Measurements from ENCODE around the gene AJAP1. TPM values are rescaled to one million over a fixed set of nuclear protein-coding genes. Genes with fewer than 3 reads are reported as not detected.
"Not testable (repeated sequence)": the region's sequence is repeated elsewhere in the genome, so short reads cannot be mapped to it uniquely, and the experiment has no call there.

AJAP1 gene
- total RNA-seq, result 0.44 TPM

- no peak for ATAC-seq
Observed at GRCh38 chr1:4653796-4654725, at the start of gene AJAP1. TSS of gene AJAP1 (plus strand) at chr1:4654609. CDS start at chr1:4655426, 817 bp downstream.

- no peak for ATAC-seq
Observed at GRCh38 chr1:4605158-4605557, 49.3 kb upstream of the AJAP1 start.

- no peak for ATAC-seq
Observed at GRCh38 chr1:4611563-4612341, 42.7 kb upstream of the AJAP1 start.

GRCh38 chr1:4612991-4613390 lies 41.4 kb upstream of the AJAP1 start:
- ATAC-seq, result no peak

GRCh38 chr1:4613606-4614370 lies 40.6 kb upstream of the AJAP1 start:
- ATAC-seq, result no peak

GRCh38 chr1:4614371-4615137 lies 39.9 kb upstream of the AJAP1 start:
- no peak for ATAC-seq

- no peak for ATAC-seq
Observed at GRCh38 chr1:4615138-4615470, 39.3 kb upstream of the AJAP1 start.

GRCh38 chr1:4615501-4615900 lies 38.9 kb upstream of the AJAP1 start:
- ATAC-seq, result no peak

GRCh38 chr1:4616831-4617465 lies 37.5 kb upstream of the AJAP1 start:
- ATAC-seq, result no peak

GRCh38 chr1:4617506-4617905 lies 36.9 kb upstream of the AJAP1 start:
- ATAC-seq, result no peak

- not testable (repeated sequence) for ATAC-seq
Observed at GRCh38 chr1:4618827-4619226, 35.6 kb upstream of the AJAP1 start.

GRCh38 chr1:4621646-4622045 lies 32.8 kb upstream of the AJAP1 start:
- no peak for ATAC-seq

GRCh38 chr1:4622821-4623220 lies 31.6 kb upstream of the AJAP1 start:
- ATAC-seq, result no peak

GRCh38 chr1:4624141-4624715 lies 30.2 kb upstream of the AJAP1 start:
- no peak for ATAC-seq

GRCh38 chr1:4624801-4625200 lies 29.6 kb upstream of the AJAP1 start:
- no peak for ATAC-seq

GRCh38 chr1:4626061-4626460 lies 28.3 kb upstream of the AJAP1 start:
- ATAC-seq, result no peak

- no peak for ATAC-seq
Observed at GRCh38 chr1:4626560-4627319, 27.7 kb upstream of the AJAP1 start.

- ATAC-seq, result no peak
Observed at GRCh38 chr1:4627353-4627752, 27.1 kb upstream of the AJAP1 start.

GRCh38 chr1:4628992-4629391 lies 25.4 kb upstream of the AJAP1 start:
- ATAC-seq, result no peak

- no peak for ATAC-seq
Observed at GRCh38 chr1:4630561-4630960, 23.8 kb upstream of the AJAP1 start.

- no peak for ATAC-seq
Observed at GRCh38 chr1:4631321-4631720, 23.1 kb upstream of the AJAP1 start.

Data from esophagus mucosa (tissue), 1 donor.